GM20000 (cell line): Measurements from ENCODE around the gene POLR3E.

Source experiments
- DNase-seq: peaks from one replicate; pipeline ENCODE4 v3.0.0; 2012; ENCODE audit warnings: low spot score
- TF ChIP-seq, protein P1 (sequence below): IDR thresholded peaks from 2 replicates; pipeline ENCODE4 v1.5.1; 2012; ENCODE audit warnings: mild to moderate bottlenecking, control low read depth; ENCODE audit errors: extremely low read depth, missing control alignments

POLR3E gene

DNA sequence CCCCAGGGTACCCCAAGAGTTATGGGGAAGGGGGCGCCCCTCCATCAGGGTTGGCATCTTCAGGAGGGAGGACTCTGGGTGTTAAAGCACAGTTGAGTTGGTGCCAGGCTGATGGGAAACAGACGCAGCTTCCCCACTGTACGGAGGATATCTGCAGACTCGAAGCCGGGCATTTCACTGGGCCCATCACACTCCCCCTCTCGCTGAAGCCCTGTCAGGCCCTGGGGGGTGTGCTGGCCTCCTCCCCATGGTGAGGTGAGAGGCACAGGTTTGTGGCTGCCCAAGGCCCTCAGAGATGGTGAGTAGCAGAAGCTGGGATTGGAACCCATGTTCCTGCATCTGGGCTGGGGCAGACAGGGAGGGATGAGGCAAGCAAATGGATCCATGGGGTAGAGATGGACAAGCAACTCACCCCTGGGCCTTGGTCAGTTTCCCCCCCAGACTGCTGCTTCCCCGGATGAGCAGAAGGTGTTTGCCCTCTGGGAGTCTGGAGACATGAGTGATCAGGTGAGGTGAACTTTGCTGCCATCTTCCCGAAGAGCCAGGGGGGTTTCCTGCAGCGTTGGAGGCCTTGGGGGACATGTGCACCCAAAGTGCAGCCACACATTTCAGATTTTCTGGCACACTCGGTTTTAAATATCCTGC lies 31.0 kb downstream of the POLR3E start:
- DNase-seq, result no peak
- TF ChIP-seq, protein P1, sequence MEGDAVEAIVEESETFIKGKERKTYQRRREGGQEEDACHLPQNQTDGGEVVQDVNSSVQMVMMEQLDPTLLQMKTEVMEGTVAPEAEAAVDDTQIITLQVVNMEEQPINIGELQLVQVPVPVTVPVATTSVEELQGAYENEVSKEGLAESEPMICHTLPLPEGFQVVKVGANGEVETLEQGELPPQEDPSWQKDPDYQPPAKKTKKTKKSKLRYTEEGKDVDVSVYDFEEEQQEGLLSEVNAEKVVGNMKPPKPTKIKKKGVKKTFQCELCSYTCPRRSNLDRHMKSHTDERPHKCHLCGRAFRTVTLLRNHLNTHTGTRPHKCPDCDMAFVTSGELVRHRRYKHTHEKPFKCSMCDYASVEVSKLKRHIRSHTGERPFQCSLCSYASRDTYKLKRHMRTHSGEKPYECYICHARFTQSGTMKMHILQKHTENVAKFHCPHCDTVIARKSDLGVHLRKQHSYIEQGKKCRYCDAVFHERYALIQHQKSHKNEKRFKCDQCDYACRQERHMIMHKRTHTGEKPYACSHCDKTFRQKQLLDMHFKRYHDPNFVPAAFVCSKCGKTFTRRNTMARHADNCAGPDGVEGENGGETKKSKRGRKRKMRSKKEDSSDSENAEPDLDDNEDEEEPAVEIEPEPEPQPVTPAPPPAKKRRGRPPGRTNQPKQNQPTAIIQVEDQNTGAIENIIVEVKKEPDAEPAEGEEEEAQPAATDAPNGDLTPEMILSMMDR, result no peak

DNA sequence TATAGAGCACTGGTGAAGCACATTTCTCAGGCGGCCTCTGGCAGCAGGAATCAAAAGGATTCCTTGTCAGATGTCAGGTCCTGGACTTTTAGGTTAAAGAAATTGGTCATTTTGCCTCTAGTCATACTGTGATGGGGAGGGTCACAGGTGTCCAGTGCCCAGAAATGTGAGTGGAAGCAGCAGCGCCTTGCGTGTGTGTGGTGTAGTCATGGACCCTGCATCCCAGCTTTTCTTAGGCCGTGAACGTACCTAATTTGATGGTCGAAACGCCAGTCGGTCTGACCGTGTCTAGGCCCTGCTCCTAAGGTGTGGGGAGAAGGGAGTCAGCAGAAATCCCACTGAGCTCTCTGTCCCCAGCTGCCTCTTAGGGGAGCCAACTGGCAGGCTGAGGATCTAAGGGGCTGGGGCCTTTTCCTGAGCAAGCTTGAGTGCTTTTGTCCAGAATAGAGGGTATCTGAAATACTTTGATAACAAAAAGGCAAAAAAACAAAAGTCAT lies 32.0 kb downstream of the POLR3E start:
- DNase-seq, result no peak
- TF ChIP-seq, protein P1, result no peak

DNA sequence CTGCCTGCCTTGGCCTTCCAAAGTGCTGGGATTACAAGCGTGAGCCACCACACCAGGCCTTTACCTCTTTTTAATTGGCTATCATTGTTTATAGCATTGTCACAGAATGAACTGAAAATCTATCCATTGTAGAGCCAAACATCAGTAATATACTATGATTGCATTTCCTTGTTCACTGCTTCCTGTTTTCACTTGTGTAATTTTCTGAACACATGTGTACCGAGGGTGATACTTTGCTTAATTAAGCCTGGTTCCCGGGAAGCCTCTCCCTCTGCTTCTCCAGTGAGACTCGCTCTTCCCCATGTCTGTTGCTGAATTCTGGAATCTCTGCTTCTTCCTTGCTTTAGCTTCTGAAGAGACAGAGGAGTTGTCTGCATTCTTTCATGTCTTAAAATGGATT lies 33.1 kb downstream of the POLR3E start:
- no peak for DNase-seq
- TF ChIP-seq, protein P1, result no peak

DNA sequence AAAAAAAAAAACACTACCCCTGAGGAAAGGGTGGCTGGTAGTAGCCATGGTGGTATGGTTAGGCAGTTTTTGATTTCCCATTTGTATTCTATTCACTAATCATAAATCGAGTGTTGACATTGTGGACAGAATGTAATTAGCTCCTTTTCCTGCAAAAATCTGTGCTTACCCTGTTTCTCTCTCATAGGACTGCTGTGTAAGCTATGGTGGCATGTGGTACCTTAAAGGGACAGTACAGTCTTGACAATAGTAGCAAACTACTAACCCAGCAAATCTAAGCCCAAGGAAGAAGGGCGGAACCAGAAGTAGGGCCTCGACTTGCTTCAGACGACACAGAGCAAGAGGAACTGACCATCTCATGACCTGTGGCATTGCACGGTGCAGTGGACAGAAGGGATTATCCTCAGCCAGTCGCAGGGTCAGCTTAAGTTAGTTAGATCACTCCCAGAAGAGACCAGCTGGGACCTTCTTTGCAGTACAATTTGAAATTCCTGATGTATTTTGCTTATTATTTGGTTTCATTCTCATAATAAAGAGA lies 36.3 kb downstream of the POLR3E start:
- no peak for DNase-seq
- TF ChIP-seq, protein P1, result no peak

DNA sequence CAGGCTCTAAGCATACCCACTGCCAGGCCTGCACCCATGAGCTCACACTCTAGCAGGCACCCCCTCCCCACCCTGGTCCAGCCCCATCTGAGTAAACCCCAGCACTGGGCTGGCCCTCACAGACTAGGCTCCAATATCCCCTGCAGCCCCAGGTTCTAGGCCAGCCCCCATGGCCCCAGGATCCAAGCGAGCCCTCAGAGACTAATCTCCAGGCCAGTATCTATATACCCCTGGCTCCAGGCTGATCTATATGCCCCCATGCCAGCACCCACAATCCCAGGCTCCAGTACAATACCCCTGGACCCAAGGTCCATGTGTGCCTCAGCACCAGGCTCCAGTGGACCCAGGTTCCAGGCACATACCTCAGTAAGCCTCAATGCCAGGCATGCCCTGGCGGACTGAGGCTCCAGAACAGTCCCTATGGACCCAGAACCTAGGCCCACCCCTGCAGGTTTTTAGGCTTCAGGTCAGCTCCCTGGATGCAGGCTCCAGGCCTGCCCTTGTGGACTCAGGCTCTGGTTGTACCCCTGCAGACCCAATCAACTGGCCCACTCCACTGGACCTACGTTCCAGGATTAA lies 38.5 kb downstream of the POLR3E start:
- no peak for DNase-seq

DNA sequence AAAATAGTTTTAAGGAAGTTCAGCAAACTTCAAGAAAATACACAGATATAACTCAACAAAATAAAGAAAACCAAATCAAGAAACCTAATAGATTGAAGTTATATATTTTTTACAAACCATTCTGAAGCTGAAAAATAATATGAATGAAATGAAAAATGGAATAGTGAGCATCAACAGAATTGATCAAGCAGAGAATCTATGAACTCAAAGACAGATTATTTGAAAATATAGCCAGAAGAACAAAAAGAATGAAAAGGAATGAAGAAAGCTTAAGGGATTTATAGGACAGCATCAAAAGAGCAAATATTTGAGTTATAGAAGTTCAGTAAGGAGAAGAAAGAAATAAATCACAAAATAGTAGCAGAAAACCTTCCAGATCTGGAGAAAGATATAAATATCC lies 39.4 kb downstream of the POLR3E start:
- DNase-seq, result no peak
- TF ChIP-seq, protein P1, result no peak

More for the DNA sequence above, 38.5 kb downstream of the POLR3E start:
- TF ChIP-seq, protein P1, result no peak

DNA sequence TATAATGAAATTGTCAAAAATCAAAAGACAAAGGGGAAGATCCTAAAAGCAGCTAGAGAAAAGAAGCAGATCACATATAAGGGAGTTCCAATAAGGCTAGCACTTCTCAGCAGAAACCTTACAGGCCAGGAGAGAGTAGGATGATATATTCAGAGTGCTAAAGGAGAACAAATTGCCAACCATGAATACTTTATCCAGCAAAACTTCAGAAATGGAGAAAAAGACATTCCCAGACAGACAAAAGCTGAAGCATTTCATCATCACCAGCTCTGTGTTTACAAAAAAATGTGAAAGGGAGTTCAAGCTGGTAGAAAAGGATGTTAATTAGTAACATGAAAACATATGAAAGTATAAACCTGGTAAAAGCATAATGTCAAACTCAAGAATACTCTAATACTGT lies 39.8 kb downstream of the POLR3E start:
- TF ChIP-seq, protein P1, result no peak
- DNase-seq, result no peak
